DND-41 (cell line): ENCODE results near the gene MAPK14.

ENCODE experiments used
- EZH2 ChIP-seq: IDR thresholded peaks from 3 replicates; pipeline ENCODE4 v1.6.1; 2012; ENCODE audit warnings: borderline replicate concordance, low read depth, mild to moderate bottlenecking, moderate library complexity, low read length, inconsistent platforms; ENCODE audit not compliant: severe bottlenecking
- TF ChIP-seq, protein P1 (sequence below): IDR thresholded peaks from 2 replicates; pipeline ENCODE4 v1.5.1; 2012; ENCODE audit warnings: borderline replicate concordance, low read length, moderate library complexity, mild to moderate bottlenecking; ENCODE audit not compliant: poor library complexity, severe bottlenecking; ENCODE audit errors: extremely low read depth

DNA sequence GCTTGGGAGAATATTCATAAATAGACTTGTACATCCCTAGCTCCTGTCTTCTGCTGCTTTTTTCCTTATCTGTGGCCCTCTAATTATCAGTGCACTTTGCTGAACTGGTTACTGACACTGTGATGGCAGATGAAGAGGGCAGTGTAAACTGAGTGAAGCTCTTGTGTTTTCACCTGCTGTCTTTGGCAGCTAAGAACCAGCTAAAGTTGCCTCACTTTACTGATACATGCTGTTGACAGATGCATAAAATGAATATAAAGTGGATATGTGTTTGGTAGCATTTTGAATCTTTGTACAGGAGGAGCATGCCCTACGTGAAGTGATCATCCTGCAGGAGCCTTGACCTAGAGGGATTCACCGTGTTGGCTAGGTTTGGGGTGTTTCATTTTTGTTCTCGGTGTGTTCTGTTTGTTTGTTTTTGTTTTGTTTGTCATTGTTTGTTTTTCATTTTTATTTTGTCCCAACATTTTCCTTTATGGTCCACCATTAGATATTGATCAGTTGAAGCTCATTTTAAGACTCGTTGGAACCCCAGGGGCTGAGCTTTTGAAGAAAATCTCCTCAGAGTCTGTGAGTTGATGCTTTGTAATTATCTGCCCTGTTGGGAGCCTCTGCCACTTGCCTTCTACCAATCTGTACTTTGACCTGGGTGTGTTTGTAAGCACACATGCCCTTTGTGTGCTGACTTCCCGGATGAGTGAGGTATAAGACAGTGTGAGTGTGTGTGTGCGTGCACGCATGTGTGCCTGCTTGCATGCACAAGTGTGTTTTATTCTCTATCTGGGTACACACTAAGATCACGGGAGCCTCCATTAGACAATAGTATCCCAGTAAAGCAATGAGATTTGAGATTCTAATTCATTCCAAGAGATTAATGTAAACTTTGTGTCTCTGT, 68.1 kb downstream of the MAPK14 start:
- TF ChIP-seq, protein P1, sequence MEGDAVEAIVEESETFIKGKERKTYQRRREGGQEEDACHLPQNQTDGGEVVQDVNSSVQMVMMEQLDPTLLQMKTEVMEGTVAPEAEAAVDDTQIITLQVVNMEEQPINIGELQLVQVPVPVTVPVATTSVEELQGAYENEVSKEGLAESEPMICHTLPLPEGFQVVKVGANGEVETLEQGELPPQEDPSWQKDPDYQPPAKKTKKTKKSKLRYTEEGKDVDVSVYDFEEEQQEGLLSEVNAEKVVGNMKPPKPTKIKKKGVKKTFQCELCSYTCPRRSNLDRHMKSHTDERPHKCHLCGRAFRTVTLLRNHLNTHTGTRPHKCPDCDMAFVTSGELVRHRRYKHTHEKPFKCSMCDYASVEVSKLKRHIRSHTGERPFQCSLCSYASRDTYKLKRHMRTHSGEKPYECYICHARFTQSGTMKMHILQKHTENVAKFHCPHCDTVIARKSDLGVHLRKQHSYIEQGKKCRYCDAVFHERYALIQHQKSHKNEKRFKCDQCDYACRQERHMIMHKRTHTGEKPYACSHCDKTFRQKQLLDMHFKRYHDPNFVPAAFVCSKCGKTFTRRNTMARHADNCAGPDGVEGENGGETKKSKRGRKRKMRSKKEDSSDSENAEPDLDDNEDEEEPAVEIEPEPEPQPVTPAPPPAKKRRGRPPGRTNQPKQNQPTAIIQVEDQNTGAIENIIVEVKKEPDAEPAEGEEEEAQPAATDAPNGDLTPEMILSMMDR, result no peak
- TF ChIP-seq EZH2, result no peak
